ENCODE measurements around the gene RABL6.
"Not testable (repeated sequence)": the region's sequence is repeated elsewhere in the genome, so short reads cannot be mapped to it uniquely, and the experiment has no call there.

RABL6 gene

DNA sequence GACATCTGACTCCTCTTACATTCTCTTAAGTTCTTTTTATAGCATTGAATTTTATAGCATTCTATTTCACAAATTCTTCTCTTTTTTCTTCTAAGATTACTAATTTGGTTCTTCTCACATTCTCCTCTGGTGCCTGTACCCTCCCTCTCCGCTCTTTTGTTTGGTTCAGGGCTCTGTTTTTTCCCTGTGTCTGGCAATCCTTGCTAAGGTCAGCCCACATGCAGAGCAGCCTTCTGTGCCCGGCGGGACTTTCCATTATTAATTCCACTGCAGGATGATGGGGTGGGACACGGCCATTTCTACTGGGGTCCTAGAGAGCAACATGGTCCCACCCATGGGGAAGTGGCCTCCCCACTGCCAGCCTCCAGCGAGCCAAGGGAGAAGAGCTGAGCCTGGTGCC lies 68.7 kb downstream of the RABL6 start:
- TF ChIP-seq, protein P1, sequence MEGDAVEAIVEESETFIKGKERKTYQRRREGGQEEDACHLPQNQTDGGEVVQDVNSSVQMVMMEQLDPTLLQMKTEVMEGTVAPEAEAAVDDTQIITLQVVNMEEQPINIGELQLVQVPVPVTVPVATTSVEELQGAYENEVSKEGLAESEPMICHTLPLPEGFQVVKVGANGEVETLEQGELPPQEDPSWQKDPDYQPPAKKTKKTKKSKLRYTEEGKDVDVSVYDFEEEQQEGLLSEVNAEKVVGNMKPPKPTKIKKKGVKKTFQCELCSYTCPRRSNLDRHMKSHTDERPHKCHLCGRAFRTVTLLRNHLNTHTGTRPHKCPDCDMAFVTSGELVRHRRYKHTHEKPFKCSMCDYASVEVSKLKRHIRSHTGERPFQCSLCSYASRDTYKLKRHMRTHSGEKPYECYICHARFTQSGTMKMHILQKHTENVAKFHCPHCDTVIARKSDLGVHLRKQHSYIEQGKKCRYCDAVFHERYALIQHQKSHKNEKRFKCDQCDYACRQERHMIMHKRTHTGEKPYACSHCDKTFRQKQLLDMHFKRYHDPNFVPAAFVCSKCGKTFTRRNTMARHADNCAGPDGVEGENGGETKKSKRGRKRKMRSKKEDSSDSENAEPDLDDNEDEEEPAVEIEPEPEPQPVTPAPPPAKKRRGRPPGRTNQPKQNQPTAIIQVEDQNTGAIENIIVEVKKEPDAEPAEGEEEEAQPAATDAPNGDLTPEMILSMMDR (IDR thresholded peaks at IDR 0.05; ENCODE audit: low read depth, low read length): no peak
- no peak for DNase-seq (ENCODE audit: extremely low read depth, low read depth)

DNA sequence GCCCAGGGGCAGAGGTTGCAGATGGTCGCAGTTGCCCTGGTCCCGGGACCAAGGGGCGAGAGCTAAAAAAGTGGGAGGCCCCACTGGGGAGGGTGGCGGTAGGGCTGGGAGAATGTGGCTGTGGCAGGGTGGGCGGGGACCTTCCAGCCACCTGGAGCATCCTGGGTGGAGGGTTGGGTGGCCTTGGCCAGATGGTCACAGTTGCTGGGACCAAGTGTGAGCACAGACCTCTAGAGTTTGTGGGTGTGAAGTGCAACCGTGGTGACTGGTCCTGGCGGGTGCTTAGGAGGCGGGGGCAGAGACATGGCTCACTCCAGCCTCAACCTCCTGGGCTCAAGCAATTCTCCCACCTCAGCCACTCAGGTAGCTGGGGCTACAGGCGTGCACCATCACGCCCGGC lies 72.9 kb downstream of the RABL6 start:
- TF ChIP-seq, protein P1 (IDR thresholded peaks at IDR 0.05; ENCODE audit: low read depth, low read length): no peak
- no peak for DNase-seq (ENCODE audit: extremely low read depth, low read depth)

DNA sequence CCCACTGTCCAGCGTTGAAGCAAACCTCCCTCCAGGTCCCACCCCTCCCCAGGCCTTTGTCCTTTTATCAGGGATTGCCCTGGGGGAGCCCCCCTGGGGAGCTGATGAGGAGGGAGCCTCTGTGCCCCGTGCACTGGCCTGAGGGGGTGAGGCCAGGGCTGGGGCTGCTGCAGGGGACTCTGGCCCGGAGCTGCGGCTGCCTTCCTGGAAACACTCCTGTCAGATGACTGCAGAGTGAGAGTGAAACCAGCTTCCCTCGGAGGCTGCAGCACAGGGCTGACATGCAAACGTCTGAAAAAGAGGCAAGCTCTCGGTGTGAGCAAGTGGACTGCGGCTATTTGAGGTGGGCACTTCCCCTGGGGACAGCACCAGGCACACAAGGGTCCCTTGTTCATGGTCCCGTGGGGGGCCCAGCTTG lies 74.0 kb downstream of the RABL6 start:
- TF ChIP-seq, protein P1 (IDR thresholded peaks at IDR 0.05; ENCODE audit: low read depth, low read length): no peak
- DNase-seq (ENCODE audit: extremely low read depth, low read depth): no peak

DNA sequence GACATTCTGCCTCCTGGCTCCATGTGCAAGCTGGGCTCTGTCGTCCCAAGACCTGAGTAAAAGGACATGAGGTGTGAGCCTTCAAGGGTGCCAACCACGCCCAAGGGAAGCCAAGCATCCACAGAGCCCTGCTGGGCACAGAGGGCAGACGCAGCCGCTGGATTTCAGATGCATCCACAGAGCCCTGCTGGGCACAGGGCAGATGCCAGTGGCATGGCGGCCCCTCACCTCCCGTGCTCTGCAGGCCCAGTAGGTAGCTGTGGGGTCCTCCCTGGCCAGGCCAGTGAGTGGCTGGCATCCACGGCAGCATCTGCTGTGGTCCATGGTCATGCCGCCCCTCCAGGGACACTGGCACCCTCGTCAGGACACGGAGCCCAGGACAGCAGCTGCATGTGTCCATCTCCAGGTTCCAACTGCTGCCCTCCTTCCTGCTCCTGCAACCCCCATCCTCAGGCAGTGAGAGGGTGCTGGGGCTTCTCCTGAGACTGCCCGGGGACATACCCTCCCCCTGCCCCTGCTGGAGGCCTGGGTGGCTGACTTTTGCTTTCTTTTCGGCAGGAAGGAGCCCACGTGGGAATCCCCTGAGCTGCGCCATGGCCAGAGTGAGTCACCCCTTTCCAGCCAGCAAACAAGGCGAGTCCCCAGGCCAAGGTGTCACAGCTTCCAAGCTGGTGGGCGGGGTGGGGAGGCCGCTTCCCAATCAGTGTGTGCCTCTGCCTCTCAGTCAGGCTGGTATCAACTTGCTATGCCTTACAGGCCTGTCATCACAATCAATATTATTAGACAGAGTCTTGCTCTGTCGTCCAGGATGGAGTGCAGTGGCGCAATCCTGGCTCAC lies 74.6 kb downstream of the RABL6 start:
- peak; percentile 48 for DNase-seq (ENCODE audit: extremely low read depth, low read depth)
- TF ChIP-seq, protein P1 (IDR thresholded peaks at IDR 0.05; ENCODE audit: low read depth, low read length): no peak

DNA sequence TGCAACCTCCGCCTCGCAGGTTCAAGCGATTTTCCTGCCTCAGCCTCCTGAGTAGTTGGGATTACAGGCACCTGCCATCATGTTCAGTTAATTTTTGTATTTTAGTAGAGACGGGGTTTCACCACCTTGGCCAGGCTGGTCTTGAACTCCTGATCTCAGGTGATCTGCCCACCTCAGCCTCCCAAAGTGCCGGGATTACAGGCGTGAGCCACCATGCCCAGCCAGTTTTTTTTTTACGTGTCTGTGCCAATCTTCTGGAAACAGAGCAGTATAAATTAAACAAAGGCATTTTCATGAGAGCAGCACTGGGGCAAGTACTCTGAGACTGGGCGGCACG lies 75.2 kb downstream of the RABL6 start:
- DNase-seq (ENCODE audit: extremely low read depth, low read depth): not testable (repeated sequence)

DNA sequence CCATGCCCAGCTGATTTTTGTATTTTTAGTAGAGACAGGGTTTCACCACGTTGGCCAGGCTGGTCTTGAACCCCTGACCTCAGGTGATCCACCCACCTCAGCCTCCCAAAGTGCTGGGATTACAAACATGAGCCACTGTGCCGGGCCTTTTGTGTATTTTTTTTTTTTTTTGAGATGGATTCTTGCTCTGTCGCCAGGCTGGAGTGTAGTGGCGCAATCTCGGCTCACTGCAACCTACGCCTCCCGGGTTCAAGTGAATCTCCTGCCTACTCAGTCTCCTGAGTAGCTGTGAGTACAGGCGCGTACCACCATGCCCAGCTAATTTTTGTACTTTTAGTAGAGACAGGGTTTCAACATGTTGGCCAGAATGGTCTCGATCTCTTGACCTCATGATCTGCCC lies 75.9 kb downstream of the RABL6 start:
- not testable (repeated sequence) for DNase-seq (ENCODE audit: extremely low read depth, low read depth)

DNA sequence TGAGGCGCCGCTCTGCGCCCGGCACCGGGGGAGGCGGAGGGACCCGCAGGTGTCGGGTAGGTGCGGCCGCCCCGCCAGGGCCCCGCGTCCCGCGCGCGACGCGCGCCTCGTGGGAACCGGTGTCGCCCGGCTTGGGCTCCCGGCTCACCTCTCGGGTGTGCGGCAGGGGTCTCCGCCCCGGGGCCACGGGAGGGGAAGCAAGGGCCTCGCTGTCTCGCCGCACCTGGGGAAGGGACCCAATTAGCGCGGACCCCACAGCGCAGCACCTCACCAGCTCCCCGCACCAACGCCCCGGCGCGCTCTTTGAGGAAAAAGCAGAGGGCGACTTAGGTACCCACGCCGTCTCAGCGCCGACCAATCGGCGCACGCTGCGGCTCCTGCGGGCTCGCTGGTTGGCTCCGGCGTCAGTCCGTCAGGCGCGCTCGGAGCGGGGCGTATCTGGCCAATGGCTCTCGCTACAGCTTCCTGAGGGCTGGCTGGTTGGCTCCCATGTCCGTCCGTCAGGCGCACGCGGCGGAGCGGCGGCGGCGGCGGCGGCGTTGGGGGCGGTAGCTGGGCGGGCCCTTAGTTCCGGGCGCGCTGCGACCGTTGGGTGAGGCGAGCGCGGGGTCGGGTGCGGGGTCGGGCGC lies 78.3 kb downstream of the RABL6 start, which contains the start of gene TRAF2:
TSS of gene TRAF2 (plus strand) at position 567 of the 629 bp plus-strand sequence. CDS start 12,225 bp downstream, outside the sequence.
- DNase-seq (ENCODE audit: extremely low read depth, low read depth): peak; percentile 99
- TF ChIP-seq, protein P1 (IDR thresholded peaks at IDR 0.05; ENCODE audit: low read depth, low read length): no peak

DNA sequence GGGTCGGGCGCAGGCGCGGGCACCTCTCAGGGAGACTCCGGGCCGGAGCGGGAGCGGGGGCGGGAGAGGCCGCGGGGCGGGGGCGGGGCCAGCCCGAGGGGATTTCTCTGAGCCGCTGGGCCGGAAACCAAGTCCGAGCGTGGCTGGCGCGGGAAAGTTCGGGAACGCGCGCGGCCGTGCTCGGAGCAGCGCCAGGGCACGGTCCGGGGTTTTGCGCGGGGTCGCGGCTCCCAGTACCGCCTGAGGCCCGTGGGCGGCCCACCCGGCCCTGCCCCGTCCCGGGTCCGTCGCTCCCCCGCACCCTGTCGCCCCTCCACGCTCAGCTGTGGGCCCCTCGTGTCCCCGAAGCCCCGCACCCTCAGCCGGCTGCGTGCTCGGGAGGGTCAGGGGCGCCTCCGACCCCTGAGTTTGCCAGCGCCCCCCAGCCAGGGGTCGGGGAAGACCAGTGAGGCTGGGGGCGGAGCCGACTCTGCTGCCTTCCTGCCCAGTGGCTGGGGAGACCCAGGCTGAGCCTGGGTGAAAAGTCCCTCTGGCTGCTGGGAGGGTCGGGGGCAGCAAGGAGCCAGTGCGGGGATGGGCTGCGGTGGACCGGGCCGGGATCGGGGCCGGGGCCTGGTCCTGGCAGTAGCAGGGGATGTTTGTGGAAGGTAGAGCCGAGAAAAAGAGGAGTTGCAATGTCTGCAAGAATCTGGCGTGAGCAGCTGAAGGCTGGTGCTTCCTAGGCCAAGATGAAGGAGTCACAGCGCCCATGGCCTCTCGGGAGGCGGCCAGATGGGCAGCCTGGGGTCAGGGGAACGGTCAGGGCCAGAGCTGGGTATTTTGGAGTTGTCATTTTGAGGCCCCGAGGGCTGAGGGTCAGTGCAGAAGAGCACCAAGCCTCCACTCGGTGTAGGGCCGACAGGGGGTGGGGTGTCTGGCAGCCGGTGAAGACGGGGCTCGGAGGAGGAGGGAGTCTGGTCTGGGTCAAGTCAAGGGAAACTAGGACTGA lies 79.2 kb downstream of the RABL6 start:
- DNase-seq (ENCODE audit: extremely low read depth, low read depth): no peak
- TF ChIP-seq, protein P1 (IDR thresholded peaks at IDR 0.05; ENCODE audit: low read depth, low read length): no peak

Measured in AG09319 (cell line).